Cerebellar cortex (tissue), 1 donor: Measurements from ENCODE around the gene GPR84.

Experiments used
- DNase-seq: peaks from one replicate; pipeline ENCODE4 v3.0.0-alpha.2; 2015; ENCODE audit warnings: low spot score

Gene GPR84

DNA sequence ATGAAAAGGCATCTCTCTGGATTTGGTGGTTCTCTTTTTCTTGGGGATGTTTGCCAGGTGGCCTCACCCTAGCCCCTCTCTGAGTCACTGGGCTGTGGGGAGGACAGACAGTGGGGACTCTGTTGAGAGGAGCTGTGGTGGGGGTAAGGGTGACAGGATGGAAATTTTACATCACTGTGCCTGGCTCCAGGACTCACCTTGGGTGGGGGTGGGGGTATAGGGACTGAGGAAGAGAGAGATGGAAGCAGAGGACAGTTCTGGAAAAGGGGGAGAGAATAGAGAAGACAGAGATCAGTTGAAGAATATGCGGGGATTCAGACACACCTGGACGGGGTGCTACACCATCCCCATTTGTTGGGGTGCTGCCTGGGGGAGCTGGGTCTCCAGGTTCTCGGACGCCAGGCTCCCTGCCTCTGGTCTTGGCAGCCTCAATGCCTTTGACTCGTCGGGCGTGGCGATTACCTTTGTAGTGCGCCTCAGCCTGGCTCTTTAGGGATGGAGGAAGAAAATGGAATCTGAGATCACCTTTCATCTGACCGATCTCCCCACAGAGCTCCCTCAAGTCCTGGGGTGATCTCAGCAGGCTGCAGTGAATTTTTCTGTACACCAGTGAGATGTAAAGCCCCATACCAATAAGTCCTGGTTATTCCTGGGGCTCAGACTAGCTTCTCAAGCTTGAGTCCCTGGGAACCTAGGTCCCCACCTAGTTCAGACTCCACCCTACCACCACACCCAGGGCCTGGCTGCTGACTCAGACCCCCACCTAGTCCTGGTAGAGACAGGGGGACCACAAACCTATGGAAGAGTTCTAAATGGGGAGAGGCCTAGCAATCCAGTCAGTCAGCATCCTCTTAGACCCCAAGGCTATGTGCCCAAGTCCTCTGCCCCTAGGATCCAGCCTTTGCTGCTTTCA is 9.6 kb upstream of the GPR84 start:
- DNase-seq = no peak

DNA sequence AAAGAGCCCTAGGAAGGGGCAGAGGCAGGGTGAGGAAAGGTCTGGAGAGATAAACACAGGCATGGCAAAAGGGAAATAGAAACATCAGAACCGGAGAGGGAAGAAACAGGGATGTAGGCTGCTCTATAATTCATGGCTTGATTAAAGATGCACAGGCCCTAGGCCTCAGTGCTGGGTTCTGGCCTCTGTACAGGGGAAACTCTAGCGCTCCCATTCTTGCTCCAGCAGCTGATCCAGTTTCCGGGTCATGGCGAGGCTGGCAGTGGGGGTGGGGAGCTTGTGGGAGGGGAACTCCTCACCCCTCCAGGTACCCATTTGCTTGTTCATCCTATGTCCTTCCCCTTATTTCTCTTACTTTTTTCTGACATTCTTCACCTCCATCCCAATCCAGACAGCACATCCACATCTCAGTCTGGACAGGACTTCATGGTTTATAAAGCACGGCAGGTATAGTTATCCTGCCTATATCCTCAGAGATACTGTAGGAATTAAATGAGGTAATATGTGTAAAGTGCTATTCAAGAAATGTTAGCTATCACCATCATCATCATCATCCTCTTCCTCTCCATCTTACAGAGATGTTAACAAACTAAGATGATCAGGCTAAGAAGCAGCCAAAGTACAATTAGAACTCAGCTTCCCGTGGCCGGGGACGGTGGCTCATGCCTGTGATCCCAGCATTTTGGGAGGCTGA is 8.0 kb upstream of the GPR84 start:
- DNase-seq = no peak

- no peak for DNase-seq
Measured at GRCh38 chr12:54371328-54372112, 7.2 kb upstream of the GPR84 start.

GRCh38 chr12:54370171-54370730 is 6.0 kb upstream of the GPR84 start:
- peak; percentile 75 for DNase-seq

GRCh38 chr12:54369597-54370131 is 5.4 kb upstream of the GPR84 start:
- DNase-seq = no peak

- peak; percentile 90 for DNase-seq
Measured at GRCh38 chr12:54368709-54369596, 4.7 kb upstream of the GPR84 start.

GRCh38 chr12:54368025-54368708 is 3.9 kb upstream of the GPR84 start:
- no peak for DNase-seq

DNA sequence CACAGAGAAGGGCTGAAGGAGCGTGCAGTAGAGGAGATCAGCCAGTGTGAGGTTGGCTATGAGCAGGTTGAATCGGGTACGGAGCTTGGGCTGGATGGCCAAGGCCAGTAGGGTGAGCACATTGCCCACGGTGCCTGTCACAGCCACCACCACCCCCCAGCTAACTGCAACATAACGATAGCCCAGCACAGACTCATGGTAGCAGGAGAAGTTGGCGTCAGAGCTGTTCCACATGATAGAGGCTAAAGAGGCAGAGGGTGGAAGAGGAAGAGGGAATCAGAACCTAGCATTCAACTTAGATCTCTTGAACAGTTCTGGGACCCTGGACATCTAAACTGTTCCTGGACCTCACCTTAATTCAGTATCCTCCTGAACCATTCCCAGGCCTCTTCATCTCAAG is 668 bp downstream of the GPR84 start:
- DNase-seq = no peak

DNA sequence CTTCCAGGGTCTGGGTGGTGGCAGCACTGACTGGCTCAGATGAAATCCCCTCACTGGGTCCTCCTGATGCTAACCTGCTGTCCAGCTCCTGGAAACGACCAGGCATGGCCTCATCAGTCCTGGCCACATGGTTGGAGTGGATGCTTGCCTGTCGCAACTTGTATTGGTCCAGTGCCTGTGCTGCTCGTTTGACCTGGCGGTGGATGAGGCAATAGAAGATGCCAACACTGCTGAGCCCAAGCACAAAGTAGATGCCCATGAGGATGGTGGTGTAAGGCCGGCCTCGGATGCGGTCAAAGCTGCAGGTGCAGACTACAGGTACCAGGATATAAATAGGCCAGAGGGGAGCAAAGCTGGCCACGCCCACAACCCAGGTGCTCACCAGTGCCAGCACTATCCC is 1.2 kb downstream of the GPR84 start:
- DNase-seq = no peak

DNA sequence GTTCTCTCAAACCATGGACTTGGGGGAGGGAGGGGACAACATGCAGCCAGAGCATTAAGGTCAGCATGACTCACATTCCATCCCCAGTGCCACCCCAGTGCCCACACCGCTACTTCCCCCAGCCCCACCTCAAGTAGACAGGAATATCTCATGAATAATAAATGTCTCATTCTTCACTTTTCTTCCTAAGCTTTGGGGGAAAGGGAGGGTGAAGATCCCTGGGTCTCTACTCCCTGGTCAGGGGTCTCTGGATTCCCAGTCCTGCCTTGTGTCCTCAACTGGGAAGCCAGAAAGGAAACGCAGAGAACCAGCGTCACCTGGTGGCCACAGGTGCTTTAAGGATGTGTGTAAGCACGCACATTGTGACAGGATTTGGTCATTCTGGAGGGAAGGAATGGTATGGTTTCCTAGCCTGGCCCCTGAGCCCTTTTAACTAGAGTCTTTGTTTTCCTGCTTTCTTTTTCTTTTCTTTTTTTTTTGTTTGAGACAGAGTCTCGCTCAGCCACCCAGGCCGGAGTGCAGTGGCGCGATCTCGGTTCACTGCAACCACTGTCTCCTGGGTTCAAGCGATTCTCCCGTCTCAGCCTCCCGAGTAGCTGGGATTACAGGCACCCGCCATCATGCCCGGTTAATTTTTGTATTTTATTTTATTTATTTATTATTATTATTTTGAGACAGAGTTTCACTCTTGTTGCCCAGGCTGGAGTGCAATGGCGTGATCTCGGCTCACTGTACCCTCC is 3.4 kb downstream of the GPR84 start:
- DNase-seq = peak; percentile 94

DNA sequence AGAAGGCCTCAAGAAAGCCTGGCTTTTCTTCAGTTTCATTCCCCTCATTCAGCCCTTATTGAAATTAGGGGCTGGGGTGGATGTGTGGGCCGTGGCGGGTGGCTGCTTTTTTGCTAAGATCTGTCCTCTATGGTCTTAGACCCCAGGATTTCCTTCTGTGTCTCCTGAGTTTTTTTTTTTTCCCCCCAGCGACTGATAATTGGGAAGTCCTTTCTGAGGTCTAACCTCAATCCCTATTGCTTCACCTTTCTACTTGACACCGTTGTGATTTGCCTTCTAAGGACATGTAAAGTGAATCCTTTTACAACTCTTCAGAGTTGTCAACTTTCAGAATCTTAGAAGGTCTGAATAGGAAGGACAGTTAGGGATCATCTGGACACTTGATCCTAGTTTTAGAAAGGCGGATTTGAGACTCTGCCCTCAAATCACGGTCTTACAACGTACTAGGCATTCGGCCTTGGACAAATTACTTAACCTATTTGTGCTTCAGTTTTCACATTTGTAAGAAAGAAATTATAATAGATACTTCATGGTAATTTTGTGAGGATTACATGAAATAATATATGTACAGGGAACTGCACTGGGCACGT is 4.4 kb downstream of the GPR84 start:
- DNase-seq = no peak

DNA sequence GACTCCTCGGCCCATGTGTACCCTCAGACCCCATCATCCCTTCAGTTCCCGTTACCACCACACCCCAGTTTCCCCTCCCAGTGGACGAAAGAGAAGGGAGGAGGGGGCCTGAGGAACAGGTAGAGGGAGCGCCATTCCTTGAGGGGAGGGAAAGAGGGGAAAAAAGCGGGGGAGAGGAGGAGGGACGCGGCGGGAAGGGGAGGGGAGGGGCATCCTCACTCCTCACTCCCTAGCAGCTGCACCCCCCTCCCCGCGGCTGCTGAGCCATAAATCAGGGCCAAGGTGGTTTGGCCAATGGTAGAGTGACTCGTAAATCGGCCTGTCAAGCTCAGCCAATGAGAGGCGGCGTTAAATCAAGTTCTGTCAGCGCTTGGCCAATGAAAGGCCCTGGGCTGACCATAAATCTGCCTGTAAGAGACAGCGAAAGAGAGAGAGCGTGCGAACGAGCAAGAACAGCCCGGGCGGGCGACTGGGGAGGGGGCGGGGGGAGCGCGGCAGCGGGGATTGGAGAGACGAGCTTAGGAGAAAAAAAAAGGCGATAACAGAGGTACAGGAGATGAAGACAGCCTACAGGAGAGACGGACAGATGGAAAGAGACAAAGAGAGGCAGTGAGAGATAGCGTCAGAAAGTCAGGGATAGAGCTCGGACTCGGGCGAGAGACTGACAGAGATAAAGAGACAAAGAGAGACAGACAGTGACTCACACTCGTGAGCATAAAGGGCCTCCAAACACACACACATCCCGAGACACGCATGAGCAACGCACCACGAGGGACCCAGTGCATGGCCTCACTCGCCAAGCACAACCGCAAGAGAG is 5.1 kb downstream of the GPR84 start:
- DNase-seq = peak; percentile 100

DNA sequence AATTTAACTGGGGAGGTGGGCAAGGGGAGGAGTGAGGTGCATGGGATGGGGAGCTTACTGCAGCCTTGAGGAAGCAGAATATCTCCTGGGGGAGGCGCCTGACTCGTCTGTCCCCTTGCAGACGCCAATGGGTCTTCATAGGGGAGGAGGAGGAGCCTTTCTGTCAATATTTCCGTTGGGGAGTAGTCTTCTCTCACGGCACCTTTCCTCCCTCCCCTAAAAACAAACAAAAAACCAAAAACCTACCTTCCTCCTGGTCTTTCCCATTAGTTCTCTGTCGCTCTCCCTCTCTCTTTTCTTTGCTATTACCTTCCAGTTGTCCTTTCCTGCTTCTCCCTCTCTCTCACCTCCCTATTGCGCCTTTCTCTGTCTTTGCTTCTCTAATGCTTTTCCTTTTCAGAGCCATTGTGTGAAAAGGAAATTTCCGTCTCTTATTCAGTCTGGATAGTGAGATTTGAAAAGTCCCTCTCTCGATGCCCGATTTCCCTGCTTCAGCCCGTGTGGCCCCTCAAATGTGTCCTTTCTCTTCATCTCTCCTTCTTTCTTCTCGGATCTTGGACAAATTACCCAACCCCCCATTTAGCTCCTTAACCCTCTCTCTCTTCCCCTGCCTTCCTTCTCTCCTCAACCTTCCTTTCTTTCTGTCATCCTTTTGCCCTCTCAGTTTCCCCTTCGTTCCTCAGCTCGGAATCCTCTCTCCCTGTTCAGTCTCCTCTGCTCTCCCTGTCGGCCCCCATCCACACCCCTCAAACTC is 5.9 kb downstream of the GPR84 start:
- peak; percentile 96 for DNase-seq

GRCh38 chr12:54357506-54358190 is 6.6 kb downstream of the GPR84 start:
- DNase-seq = no peak

DNA sequence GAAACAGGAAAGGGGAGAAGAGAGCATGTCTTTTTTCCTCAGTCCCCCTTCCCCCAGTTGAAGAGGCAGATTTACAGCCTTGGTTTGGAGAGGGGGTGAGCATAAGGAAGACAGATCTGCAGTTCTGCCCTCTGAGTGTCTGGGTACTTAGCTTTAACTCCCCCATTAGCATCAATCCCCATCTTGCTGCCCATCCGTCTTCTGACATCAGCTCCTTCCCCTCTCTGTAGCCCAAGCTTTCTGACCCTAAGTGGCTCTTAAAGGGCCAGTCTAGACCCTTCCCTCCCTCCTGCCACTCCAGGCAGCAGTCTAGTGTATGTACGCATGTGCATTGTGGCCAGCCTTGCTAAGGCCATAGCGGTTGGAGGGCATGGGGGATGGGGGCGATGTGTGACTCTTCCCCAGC is 7.3 kb downstream of the GPR84 start:
- peak; percentile 91 for DNase-seq

DNA sequence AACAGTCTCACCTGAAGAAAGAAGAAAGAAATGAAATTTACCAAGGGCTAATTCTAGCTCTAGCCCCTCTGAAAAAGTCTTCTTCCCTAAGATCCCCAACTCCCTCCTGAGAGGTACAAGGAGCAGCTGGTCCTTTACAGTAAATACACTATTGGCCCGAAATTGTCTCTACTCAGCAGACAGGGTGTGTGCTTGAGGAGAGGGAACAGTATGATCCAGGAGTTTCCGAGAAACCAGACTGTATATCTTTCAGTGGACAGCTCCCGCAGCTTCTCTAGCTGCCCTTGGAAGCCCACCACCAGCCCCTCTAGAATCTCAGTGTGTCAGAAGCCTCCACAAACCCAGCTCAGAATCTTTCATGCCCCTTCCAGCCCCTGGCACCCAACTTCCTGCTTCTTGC is 8.1 kb downstream of the GPR84 start:
- no peak for DNase-seq
